Stimulated activated CD8-positive, alpha-beta memory T cell treated with anti-CD3 and anti-CD28 coated beads, Interleukin-12 subunit alpha, Interleukin-12 subunit beta, amount 100 ng/mL, for 24 hours (primary cell): Measurements from ENCODE around the gene TTBK1.

Experiments
- DNase-seq: peaks from one replicate; pipeline ENCODE4 v3.0.0-alpha.2; 2020; ENCODE audit errors: extremely low read depth

TTBK1 gene

DNA sequence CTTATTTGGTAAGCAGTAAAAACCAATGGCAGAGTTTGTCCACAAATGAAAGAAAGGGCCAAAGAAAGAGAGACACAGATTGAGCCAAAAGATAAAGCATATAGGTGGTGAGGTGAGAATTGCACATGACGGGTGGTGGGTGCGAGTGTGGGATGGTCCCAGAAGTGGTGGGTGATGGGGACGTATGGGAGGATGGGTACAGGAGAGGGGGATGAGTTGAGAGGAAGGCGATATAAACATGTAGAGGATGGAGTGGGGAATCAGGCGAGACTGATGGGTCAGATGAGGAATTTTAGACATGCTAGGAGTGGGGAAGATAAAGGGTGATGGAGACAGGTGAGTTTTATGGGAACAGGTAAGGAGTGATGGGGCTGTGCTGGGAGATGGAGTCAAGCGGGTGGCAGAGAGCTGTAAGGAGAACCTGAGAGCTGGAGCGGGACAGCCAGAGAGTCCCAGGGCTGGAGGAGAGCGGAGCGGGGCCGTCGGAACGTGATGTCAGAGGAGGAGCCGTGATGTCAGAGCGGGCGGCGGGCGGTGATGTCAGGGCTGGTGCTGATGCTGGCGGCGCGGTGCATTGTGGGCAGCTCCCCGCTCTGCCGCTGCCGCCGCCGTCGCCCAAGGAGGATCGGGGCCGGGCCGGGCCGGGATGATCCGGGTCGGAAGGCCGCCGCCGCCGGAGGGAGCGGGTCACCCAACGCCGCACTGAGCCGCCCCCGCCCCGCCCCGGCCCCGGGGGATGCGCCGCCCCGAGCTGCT, at the start of gene TTBK1:
Gene TTBK1, plus strand, starts transcription at position 574 of the 756 bp plus-strand sequence. CDS start 3,180 bp downstream, outside the sequence.
- no peak for DNase-seq

DNA sequence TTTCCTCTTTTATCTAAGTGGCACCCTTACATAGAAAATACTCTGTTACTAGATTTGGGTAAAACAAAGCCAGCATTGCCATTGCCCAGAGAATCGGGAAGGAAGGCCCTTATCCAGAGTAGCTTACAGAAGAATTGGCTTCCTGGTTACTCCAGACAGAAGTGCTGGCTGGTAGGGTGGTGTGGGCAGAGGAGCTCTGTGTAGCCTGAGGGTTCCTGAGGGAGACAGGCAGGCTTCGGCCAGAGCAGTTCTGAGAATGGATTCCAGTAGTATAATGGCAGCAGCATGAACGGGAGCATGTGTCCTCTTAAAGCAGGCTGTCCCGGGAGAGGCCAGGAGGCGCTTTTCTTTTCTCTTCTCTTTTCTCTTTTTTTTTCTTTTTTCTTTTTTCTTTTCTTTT, 49.4 kb upstream of the TTBK1 start:
- DNase-seq = no peak

DNA sequence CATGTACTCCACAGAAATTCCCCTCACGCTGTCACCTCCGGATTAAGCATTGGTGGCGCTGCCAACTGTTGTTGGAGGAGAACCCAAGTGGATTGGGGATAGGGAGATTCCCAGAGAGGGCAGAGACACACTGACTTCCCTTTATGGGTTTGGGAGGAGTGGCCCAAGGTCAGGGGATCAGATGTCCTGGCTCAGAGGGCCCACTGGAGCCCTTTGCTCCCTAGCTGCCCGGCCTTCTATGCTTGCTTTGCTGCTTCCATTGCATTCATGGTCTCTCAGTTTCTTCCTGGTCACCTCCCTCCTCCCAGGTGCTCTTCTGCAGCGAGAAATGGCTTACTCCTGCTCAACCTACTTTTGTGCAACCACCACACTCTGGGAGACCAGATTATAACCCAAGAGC, 46.9 kb upstream of the TTBK1 start:
- DNase-seq = no peak

DNA sequence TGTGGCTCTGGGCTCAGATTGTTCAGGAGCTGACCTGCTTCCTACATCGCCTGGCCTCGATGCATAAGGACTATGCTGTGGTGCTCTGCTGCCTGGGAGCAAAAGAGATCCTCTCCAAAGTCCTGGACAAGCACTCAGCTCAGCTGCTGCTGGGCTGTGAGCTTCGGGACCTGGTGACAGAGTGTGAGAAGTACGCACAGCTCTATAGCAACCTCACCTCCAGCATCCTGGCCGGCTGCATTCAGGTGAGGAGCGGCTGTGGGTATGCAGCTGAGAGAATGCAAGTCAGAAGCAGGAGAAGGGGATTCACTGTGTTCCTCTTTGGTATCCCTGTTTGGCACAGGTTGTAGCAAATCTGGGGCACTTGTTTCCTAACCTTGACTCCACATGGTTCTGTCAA, 43.4 kb upstream of the TTBK1 start:
- DNase-seq = no peak

DNA sequence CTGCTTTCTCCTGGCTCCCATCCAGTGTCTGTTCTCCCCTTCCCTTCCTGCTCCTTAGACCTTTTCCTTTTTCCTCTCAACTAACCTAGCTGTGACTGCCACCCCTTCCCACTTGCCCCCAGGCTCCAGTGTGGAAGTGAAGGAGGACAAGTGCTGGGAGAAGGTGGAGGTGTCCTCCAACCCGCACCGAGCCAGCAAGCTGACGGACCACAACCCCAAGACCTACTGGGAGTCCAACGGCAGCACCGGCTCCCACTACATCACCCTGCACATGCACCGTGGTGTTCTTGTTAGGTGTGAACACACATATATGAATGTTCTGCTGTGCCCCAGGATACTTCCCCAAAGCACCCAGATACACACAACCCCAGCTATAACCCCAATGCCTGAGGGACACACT, 42.7 kb upstream of the TTBK1 start:
- DNase-seq = no peak

DNA sequence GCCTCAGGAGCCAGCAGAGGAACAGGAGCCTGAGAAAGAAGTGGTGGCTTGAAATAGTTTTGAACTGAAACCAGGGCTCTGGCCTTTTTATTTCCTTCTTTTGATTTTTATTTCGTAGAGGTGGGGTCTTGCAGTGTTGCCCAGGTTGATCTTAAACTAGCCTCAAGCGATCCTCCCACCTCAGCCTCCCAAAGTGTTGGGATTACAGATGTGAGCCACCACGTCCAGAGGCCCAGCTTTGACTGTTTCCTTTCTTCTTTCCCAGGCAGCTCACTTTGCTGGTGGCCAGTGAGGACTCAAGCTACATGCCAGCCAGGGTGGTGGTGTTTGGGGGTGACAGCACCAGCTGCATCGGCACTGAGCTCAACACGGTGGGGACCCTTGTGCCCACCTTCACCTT, 40.8 kb upstream of the TTBK1 start:
- no peak for DNase-seq

DNA sequence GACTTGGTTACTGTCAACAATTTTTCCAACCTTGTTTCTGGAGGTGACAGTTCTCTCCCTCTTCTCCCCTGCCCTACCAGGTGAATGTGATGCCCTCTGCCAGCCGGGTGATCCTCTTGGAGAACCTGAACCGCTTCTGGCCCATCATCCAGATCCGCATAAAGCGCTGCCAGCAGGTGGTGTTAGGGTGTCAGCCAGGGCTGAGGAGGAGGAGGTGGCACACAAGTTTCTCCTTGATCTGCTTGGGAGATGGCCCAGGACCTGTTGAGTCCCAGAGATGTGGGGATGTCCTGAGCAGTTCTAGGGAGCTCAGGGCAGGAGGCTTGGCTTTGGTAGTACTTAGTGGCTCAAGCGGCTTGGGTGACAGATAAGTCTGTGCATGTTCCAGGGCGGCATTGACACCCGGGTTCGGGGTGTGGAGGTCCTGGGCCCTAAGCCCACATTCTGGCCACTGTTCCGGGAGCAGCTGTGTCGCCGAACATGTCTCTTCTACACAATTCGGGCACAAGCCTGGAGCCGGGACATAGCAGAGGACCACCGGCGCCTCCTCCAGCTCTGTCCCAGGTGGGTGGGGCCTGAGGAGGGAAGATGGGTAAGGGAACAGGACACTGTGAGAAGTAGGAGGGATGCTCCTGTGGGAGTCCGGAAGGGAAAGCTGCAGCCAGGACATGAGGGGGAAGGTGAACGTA, 40.1 kb upstream of the TTBK1 start:
- no peak for DNase-seq

DNA sequence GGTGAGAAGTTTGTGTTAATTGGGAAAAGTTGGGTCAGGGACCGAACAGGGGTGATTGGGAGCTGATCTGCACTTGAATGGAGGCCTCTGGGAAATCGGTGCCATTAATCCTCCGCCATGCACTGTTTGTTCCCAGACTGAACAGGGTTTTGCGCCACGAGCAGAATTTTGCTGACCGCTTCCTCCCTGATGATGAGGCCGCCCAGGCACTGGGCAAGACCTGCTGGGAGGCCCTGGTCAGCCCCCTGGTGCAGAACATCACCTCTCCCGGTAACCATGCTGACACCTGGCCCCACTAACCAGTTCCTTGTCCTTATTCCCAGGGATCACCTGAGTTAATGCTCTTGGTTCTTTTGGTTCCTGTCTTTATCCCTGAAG, 39.6 kb upstream of the TTBK1 start:
- DNase-seq = no peak

DNA sequence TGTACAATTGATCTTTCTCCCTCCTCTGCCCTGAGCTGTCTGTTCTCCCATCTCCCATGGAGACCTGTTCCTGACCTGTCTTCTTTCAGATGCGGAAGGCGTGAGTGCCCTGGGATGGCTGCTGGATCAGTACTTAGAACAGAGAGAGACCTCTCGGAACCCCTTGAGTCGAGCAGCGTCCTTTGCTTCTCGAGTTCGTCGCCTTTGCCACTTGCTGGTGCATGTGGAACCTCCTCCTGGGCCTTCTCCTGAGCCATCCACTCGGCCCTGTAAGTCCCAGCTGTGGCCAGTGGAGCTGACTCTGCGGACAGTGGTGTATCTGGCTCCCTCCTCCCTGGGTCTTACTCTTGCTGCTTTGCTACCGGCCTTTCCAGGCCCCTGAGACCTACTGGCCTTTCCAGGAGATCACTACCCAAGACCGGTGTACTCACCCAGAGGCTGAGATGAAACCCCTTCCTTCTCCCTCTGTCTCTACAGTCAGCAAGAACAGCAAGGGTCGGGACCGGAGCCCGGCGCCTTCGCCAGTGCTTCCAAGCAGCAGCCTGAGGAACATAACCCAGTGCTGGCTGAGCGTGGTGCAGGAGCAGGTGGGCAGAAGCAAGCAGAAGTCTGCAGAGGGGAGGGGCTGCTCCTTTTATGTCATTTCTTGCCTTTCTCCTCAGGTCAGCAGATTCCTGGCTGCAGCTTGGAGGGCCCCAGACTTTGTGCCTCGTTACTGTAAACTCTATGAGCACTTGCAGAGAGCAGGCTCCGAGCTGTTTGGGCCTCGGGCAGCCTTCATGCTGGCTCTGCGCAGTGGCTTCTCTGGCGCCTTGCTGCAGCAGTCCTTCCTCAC, 38.8 kb upstream of the TTBK1 start:
- DNase-seq = no peak

DNA sequence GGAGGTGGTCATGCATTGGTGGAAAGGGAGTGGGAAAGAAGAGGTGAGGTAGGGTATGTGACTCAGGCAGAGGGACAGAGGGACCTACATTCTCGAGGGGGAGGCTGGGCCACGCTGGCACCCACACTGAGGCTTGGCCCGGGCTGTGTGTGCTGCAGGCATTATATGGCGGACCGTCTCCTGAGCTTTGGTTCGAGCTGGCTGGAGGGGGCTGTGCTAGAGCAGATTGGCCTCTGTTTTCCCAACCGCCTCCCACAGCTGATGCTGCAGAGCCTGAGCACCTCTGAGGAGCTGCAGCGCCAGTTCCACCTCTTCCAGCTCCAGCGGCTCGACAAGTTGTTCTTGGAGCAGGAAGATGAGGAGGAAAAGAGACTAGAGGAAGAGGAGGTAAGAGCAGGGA, 37.4 kb upstream of the TTBK1 start:
- no peak for DNase-seq

DNA sequence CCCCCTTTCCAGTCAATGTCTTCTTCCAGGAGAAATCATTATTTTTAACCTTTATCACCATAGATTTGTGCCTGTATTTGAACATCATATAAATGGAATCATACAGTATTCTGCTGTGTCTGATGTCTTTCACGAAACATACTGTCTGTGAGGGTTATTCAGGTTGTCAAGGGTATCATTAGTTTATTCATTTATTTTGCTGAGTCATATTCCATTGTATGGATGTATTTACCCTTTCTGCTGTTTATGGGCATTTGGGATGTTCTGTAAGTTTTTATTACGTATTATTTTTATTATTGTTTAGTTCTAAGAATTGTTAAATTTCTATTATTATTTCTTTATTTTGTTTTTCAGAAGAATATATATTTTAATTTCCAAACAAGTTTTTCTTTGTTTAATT, 36.0 kb upstream of the TTBK1 start:
- no peak for DNase-seq

DNA sequence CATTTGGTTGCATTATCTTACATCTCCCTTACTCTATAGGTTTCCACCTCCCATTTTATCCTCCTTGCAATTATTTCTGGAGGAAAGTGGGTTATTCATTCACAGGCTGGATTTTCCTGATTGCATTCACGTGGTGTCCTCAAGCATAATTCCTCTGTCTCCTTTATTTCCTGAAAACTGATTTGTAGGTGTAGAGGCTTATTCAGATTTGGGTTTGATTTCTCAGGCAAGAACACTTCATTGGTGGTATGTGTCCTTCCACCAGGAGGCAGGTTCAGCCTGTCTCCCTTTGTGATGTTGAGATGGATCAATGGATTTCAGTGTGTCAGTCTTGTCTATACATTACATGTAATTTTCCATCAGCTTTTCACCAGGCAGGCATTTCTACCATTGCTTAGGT, 31.3 kb upstream of the TTBK1 start:
- no peak for DNase-seq

DNA sequence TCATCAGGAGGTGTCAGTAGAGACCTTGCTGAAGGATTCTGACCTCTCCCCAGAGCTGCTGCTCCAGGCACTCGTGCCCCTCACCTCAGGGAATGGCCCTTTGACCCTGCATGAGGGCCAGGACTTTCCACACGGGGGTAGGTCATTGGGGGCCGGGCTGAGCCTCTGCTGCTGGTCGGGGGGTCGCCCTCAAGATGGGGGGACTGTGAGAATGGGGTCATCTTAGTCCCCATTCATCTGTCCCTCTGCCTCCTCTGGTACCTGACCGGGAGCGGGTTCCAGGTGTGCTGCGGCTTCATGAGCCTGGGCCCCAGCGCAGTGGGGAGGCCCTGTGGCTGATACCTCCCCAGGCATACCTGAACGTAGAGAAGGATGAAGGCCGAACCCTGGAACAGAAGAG, 29.9 kb upstream of the TTBK1 start:
- no peak for DNase-seq

DNA sequence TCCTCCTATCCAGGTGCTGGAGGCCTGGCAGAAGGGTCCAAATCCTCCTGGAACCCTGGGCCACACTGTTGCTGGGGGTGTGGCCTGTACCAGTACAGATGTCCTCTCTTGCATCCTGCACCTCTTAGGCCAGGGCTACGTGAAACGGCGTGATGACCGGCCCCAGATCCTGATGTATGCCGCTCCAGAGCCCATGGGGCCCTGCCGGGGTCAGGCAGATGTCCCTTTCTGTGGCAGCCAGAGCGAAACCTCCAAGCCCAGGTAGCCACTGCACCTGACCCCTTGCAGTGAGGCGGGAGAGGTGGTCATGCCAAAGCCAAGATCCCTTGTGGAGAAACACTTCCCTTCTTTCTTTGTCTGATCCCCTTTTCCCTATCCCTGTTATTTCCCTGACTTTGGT, 28.2 kb upstream of the TTBK1 start:
- no peak for DNase-seq

DNA sequence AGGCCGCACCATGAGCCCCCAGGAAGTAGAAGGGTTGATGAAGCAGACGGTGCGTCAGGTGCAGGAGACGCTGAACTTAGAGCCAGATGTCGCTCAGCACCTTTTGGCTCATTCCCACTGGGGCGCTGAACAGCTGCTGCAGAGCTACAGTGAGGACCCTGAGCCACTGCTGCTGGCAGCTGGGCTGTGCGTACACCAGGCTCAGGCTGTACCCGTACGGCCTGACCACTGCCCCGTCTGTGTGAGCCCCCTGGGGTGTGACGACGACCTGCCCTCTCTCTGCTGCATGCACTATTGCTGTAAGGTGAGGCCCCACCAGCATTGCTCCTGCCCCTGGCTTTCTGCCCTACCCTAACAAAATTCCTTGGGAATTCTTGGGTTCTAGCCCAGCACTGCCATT, 27.1 kb upstream of the TTBK1 start:
- DNase-seq = no peak

DNA sequence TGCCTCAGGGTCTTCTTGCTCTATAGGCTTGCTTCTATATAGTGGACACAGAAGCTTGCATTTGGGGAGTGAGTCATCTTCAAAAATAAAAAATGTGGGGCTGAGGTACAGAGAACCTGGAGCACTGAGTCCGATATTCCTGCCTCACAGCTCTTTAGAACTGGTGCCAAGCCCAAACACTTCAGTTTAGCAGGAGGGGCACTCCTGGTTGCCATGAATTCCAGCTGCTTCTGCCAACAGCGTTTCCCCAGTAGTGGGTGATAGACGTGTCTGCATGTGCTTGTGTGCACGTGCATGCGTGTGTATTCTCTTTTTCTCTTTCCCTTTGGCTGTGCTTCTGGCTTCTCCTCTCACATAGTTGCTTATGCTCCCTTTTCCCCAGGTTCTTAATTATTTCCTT, 25.9 kb upstream of the TTBK1 start:
- no peak for DNase-seq

DNA sequence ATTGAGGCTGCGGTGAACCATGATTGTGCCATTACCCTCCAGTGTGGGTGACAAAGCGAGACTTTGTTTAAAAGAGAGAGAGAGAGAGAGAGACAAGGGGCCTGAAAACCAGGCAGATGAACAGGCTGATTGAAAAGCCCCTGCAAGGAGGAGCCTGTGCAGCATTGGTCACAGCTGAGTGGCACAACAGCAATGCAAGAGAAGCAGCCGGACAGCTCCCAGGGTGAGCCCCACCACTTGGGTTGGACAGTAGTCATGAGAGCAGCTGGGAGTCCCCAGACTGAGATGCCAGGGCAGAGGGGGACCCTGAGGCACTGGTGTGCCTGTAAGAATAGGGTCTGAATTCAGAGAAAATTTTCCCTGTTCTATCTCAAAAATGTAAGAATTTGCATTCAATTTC, 24.2 kb upstream of the TTBK1 start:
- DNase-seq = no peak

DNA sequence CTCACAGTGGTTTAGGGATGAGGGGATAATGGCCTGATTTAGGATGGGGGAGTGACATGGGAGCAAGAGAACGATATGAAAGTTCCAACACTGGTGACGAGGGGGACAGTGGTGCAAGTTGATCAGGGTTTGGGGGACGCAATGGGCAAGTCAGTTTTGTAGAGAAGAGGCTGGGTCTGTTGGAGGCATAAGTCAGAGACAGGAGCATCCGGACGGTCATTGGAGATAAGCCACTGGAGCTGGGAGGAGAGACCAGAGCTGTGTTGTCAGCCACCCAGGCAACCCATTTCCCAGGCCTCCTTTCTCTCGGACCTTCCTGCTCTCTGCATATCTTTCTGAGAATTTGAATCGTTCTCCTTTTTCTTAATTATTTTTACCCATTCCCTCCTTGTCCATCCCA, 23.5 kb upstream of the TTBK1 start:
- no peak for DNase-seq

DNA sequence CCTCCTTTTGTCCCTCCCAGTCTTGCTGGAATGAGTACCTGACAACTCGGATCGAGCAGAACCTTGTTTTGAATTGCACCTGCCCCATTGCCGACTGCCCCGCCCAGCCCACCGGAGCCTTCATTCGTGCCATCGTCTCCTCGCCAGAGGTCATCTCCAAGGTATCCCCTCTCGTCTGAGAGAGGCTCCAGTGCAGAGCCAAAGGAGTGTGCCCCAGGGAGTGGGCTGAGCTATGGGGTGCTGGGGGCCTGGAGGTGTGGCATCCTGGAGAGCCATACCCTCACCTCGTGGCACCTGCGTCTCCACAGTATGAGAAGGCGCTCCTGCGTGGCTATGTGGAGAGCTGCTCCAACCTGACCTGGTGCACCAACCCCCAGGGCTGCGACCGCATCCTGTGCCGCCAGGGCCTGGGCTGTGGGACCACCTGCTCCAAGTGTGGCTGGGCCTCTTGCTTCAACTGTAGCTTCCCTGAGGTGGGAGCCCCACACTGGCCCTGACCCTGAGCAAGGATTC, 22.8 kb upstream of the TTBK1 start:
- DNase-seq = no peak

DNA sequence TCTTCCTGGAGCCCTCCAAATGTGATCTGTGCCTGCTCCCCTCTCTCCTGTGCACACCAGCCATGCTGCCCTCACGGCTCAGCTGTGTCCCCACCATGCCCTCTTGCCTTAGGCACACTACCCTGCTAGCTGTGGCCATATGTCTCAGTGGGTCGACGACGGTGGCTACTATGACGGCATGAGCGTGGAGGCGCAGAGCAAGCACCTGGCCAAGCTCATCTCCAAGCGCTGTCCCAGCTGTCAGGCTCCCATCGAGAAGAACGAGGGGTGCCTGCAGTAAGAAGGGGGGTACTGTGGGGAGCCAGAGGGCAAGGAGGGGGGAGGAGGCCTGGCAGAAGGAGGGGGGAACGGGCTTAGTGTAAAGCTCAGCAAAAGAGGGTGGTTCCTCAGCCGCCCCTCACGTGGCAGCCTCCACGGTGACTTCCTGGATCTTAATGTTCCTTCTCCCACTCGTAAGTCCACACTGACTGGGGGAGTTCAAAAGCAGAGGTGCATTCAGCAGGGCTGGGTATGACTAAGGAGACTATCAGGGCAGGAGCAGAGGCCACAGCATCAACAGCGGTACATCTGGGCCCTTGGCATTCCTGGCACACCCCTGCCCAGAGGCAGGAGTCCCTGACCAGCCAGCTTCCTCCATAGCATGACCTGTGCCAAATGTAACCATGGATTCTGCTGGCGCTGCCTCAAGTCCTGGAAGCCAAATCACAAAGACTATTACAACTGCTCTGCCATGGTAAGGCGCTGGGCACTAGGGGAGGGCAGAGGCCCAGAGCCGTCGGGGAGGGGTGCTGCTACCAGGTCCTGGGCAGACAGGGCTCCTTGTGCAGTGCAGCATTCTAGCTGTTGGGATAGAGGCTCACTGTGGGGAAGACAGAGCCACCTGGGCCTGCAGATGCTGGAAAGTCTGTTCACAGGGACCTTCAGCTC, 22.0 kb upstream of the TTBK1 start:
- no peak for DNase-seq

DNA sequence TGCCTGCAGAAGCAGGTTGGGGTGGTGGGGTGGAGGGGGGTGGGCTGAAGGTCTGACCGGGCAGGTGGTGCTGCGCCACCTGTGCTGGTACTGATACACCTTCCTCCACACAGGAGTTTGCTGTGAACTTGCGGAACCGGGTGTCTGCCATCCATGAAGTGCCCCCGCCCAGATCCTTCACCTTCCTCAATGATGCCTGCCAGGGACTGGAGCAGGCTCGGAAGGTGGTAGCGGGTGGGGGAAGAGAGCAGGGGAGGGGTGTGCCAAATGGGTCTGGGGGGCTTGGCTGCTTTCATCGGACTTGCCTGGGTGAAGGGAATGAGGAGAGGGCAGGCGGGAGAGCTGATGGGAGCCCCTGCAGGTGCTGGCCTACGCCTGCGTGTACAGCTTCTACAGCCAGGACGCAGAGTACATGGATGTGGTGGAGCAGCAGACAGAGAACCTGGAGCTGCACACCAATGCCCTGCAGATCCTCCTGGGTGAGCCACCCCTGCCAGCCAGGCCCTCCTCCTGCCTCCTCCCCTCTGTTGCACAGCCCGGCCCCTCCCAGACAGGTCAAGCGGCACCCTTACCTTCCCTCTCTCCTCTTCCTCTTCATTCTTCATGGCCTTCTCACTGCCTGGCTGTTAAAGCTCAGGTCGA, 20.7 kb upstream of the TTBK1 start:
- DNase-seq = no peak
